ENCODE results near the gene PBX1. TPM values are rescaled to one million over a fixed set of nuclear protein-coding genes. Genes with fewer than 3 reads are reported as not detected.

The PBX1 gene
- total and polyA plus RNA-seq, 2 experiments from 2014 or later, result 14.8 to 61.6 TPM

DNA sequence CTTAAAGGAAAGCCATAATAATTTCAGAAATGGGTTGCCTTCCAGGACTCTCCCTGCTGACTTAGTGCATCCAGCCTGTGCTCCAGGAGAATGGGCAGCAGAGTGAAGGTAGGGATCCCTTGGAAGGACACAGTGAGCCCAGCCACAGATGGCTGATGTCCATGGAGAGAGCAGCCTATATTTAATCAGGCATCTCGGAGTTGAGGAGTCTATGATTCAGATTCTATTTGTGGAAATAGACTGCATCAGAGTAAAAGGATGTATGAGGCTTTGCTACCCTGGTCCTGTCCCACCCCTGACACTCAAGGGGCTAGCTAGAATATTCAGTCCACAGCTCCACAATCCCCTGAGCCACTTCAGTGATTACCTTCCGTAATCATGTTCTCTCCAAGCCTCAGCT, 43.8 kb upstream of the PBX1 start:
- Histone ChIP-seq H4K20me1 (ENCODE audit: insufficient read depth, poor library complexity, severe bottlenecking) (no peaks in the 10 kb centered on the region), H3K27ac (no peak overlapping the region), H3K79me2 (no peaks in the 10 kb centered on the region), H2AFZ (no peak overlapping the region), H3K9me2 (replicated peaks; ENCODE audit: insufficient read depth) (no peaks in the 10 kb centered on the region), H3K4me3 (no peak overlapping the region), H3K27me3 (no peaks in the 10 kb centered on the region), H3K4me2 (no peak overlapping the region), H3K36me3 (replicated peaks; ENCODE audit: insufficient read depth, low read depth) (no peaks in the 10 kb centered on the region), H3K4me1 (ENCODE audit: insufficient read depth) (no peaks in the 10 kb centered on the region), H3K9me3 (ENCODE audit: low read depth) (no peaks in the 10 kb centered on the region)
- no peak for DNase-seq (ENCODE audit: low spot score)
- 98% methylated on average over 2 of the region's 2 CpGs for WGBS (ENCODE audit: low lambda C conversion rate, missing lambda C conversion rate)
- TF ChIP-seq, protein P1, sequence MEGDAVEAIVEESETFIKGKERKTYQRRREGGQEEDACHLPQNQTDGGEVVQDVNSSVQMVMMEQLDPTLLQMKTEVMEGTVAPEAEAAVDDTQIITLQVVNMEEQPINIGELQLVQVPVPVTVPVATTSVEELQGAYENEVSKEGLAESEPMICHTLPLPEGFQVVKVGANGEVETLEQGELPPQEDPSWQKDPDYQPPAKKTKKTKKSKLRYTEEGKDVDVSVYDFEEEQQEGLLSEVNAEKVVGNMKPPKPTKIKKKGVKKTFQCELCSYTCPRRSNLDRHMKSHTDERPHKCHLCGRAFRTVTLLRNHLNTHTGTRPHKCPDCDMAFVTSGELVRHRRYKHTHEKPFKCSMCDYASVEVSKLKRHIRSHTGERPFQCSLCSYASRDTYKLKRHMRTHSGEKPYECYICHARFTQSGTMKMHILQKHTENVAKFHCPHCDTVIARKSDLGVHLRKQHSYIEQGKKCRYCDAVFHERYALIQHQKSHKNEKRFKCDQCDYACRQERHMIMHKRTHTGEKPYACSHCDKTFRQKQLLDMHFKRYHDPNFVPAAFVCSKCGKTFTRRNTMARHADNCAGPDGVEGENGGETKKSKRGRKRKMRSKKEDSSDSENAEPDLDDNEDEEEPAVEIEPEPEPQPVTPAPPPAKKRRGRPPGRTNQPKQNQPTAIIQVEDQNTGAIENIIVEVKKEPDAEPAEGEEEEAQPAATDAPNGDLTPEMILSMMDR (IDR thresholded peaks at IDR 0.05; ENCODE audit: poor library complexity), result no peak
- TF ChIP-seq EZH2 (IDR thresholded peaks at IDR 0.05; ENCODE audit: borderline replicate concordance), result no peak
- no peak for TF ChIP-seq EZH2phosphoT487 (IDR thresholded peaks at IDR 0.05; ENCODE audit: low read depth, severe bottlenecking, unreplicated experiment)

DNA sequence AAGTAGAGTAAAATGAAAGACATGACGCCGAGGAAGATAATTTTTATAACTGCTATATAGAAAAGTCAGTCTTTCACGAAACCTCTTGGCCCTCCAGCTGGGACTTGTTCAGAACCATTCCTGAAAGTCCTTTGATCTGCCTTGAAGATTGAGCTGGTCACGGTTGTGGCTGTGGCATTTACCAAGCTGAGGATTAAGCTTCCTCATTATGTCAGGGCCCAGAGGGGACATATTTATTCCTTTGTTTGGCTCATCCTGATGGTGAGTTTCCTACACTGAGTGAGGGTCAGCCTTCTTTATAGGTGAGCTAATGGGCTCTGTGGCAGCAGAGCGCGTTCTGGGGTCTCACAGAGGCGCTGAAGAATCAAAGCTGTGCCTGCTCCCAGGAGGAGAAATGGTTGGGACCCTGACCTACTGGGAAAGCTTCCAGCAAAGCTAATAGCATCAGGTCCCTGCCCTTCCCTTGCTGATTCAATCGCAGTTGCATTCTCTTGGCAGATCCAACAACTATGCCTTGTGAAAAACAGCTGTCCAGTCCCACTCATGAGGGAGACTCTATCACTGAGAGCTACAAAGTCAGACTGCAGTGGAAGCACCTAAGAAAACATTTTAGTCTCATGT, 43.2 kb upstream of the PBX1 start:
- Histone ChIP-seq H3K27me3 (no peaks in the 10 kb centered on the region), H3K9me2 (replicated peaks; ENCODE audit: insufficient read depth) (no peaks in the 10 kb centered on the region), H3K79me2 (no peaks in the 10 kb centered on the region), H3K36me3 (replicated peaks; ENCODE audit: insufficient read depth, low read depth) (no peaks in the 10 kb centered on the region), H4K20me1 (ENCODE audit: insufficient read depth, poor library complexity, severe bottlenecking) (no peaks in the 10 kb centered on the region), H3K27ac (no peak overlapping the region), H2AFZ (no peak overlapping the region), H3K9me3 (ENCODE audit: low read depth) (no peaks in the 10 kb centered on the region), H3K4me3 (no peak overlapping the region), H3K4me2 (no peak overlapping the region), H3K4me1 (ENCODE audit: insufficient read depth) (no peaks in the 10 kb centered on the region)
- 75% methylated on average over 8 of the region's 8 CpGs for WGBS (ENCODE audit: low lambda C conversion rate, missing lambda C conversion rate)
- no peak for DNase-seq (ENCODE audit: low spot score)
- TF ChIP-seq, protein P1 (IDR thresholded peaks at IDR 0.05; ENCODE audit: poor library complexity), result no peak
- TF ChIP-seq EZH2phosphoT487 (IDR thresholded peaks at IDR 0.05; ENCODE audit: low read depth, severe bottlenecking, unreplicated experiment), result no peak

DNA sequence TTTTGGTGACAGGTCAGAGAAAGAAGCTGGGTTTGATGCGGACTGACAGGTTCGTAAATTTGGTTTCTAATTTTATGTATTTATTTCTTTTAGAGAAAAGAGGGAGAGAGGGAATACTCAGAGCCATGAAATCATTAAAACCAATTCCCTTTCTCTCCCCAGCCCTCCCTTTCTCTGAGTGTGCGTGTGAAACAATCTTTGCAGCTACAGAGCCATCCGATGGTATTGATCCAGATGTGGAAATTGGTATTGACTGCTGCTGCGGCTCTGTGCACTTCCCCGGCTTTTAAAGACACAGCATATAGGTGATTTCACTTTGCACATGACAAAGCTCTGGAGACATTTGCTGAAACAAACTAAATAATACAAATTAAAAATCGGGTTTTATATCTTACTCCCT, 42.4 kb upstream of the PBX1 start:
- no peaks in the 10 kb centered on the region for H3K9me2 ChIP-seq (replicated peaks; ENCODE audit: insufficient read depth)
- no peaks in the 10 kb centered on the region for H3K27me3 ChIP-seq
- no peak overlapping the region for H2AFZ ChIP-seq
- H3K4me1 ChIP-seq (ENCODE audit: insufficient read depth), result no peaks in the 10 kb centered on the region
- WGBS (ENCODE audit: low lambda C conversion rate, missing lambda C conversion rate), result 79% methylated on average over 7 of the region's 7 CpGs
- H3K4me3 ChIP-seq, result no peak overlapping the region
- H4K20me1 ChIP-seq (ENCODE audit: insufficient read depth, poor library complexity, severe bottlenecking), result no peaks in the 10 kb centered on the region
- no peak overlapping the region for H3K27ac ChIP-seq
- no peak for TF ChIP-seq EZH2phosphoT487 (IDR thresholded peaks at IDR 0.05; ENCODE audit: low read depth, severe bottlenecking, unreplicated experiment)
- no peak for TF ChIP-seq EZH2 (IDR thresholded peaks at IDR 0.05; ENCODE audit: borderline replicate concordance)
- TF ChIP-seq, protein P1 (IDR thresholded peaks at IDR 0.05; ENCODE audit: poor library complexity), result no peak
- DNase-seq (ENCODE audit: low spot score), result no peak
- H3K79me2 ChIP-seq, result no peaks in the 10 kb centered on the region
- no peaks in the 10 kb centered on the region for H3K9me3 ChIP-seq (ENCODE audit: low read depth)
- no peak overlapping the region for H3K4me2 ChIP-seq
- no peaks in the 10 kb centered on the region for H3K36me3 ChIP-seq (replicated peaks; ENCODE audit: insufficient read depth, low read depth)
